SK-N-SH (cell line): ENCODE results near the gene CAPN9. TPM values are rescaled to one million over a fixed set of nuclear protein-coding genes. Genes with fewer than 3 reads are reported as not detected.

Source experiments
- CTCF ChIA-PET: fragments of 300-600, 350-600 bp; formaldehyde crosslinking; extraction: SDS; loops from one replicate; lab custom pipeline; 2021; lab: Yijun Ruan, JAX
- POLR2A ChIA-PET: fragments of 350-600 bp; sonication (Branson Sonifier 250); formaldehyde crosslinking; extraction: SDS; loops from one replicate; lab custom pipeline; 2020; ENCODE audit warnings: antibody characterized with exemption, inconsistent platforms; lab: Yijun Ruan, JAX
- DNase-seq: peaks from one replicate; pipeline ENCODE4 v3.0.0; 2012
- H2AFZ ChIP-seq: fragments of 200-600 bp; sonication (generic); 2 replicates; pipeline ENCODE4 v1.8.1; 2016; ENCODE audit warnings: antibody characterized with exemption, mild to moderate bottlenecking, low read depth
- H3F3A ChIP-seq: fragments of 200-600 bp; sonication (generic); replicated peaks from 2 replicates; pipeline ENCODE3; 2016; ENCODE audit warnings: antibody characterized with exemption, mild to moderate bottlenecking; ENCODE audit not compliant: insufficient read depth
- H3K27ac ChIP-seq, 2 experiments: fragments of 200-500 bp in 1 of 2; fragments of 200-600 bp in 1 of 2; sonication (Bioruptor generic) in 1 of 2; sonication (generic), shearing (Covaris generic) in 1 of 2; 2 replicates each; pipeline versions ENCODE4 v1.5.1 to v1.6.1; 2014 to 2016; ENCODE audit warnings: low read depth in 2 of 2, inconsistent platforms in 1 of 2, low read length in 1 of 2, mild to moderate bottlenecking in 1 of 2, mixed read lengths in 1 of 2
- H3K27me3 ChIP-seq: fragments of 200-600 bp; sonication (generic), shearing (Covaris generic); 2 replicates; pipeline ENCODE4 v1.6.1; 2016; ENCODE audit warnings: mixed run types; ENCODE audit not compliant: insufficient read depth
- H3K36me3 ChIP-seq, 2 experiments: fragments of 200-500 bp in 1 of 2; fragments of 200-600 bp in 1 of 2; sonication (Bioruptor generic) in 1 of 2; sonication (generic) in 1 of 2; replicated peaks in 1 of 2; 2 replicates each; pipeline versions ENCODE3 to v1.5.1; 2014 to 2016; ENCODE audit warnings: low read length in 1 of 2, mild to moderate bottlenecking in 1 of 2; ENCODE audit not compliant: insufficient read depth in 2 of 2, control insufficient read depth in 1 of 2
- H3K4me1 ChIP-seq, 2 experiments: fragments of 200-500 bp in 1 of 2; fragments of 200-600 bp in 1 of 2; sonication (Bioruptor generic) in 1 of 2; sonication (generic), shearing (Covaris generic) in 1 of 2; 2 replicates each; pipeline versions ENCODE4 v1.5.1 to v1.6.1; 2014 to 2016; ENCODE audit warnings: low read depth in 1 of 2, low read length in 1 of 2, mixed run types in 1 of 2; ENCODE audit not compliant: insufficient read depth in 2 of 2, control insufficient read depth in 1 of 2
- H3K4me2 ChIP-seq: fragments of 200-600 bp; sonication (generic), shearing (Covaris generic); 2 replicates; pipeline ENCODE4 v1.6.1; 2017; ENCODE audit warnings: mixed run types
- H3K4me3 ChIP-seq, 2 experiments: fragments of 200-500 bp in 1 of 2; fragments of 200-600 bp in 1 of 2; sonication (Bioruptor generic) in 1 of 2; sonication (generic), shearing (Covaris generic) in 1 of 2; 2 replicates each; pipeline versions ENCODE4 v1.5.1 to v1.8.1; 2014 to 2016; ENCODE audit warnings: low read depth in 2 of 2, inconsistent platforms in 1 of 2, low read length in 1 of 2, mild to moderate bottlenecking in 1 of 2, mixed read lengths in 1 of 2, moderate library complexity in 1 of 2
- H3K79me2 ChIP-seq: fragments of 200-600 bp; sonication (generic); 2 replicates; pipeline ENCODE4 v1.8.1; 2017; ENCODE audit warnings: mild to moderate bottlenecking; ENCODE audit not compliant: insufficient read depth
- H3K9ac ChIP-seq: fragments of 200-600 bp; sonication (generic); 2 replicates; pipeline ENCODE4 v1.6.1; 2017; ENCODE audit warnings: mixed run types
- H3K9me2 ChIP-seq: fragments of 200-600 bp; sonication (generic); 2 replicates; pipeline ENCODE4 v1.6.1; 2017; ENCODE audit warnings: mixed run types
- H3K9me3 ChIP-seq: fragments of 200-600 bp; sonication (generic); 2 replicates; pipeline ENCODE4 v1.6.1; 2017; ENCODE audit warnings: mixed run types, mild to moderate bottlenecking, moderate library complexity
- H4K20me1 ChIP-seq: fragments of 200-600 bp; sonication (generic); 2 replicates; pipeline ENCODE4 v1.6.1; 2017; ENCODE audit warnings: mild to moderate bottlenecking, mixed run types; ENCODE audit not compliant: insufficient read depth
- CHD2 ChIP-seq: fragments of 150-350 bp; IDR thresholded peaks from 2 replicates; pipeline ENCODE4 v1.6.1; 2018; ENCODE audit warnings: low read length; ENCODE audit not compliant: partially characterized antibody
- CTCF ChIP-seq: fragments of 200-600 bp; sonication (generic); IDR thresholded peaks from 2 replicates; pipeline ENCODE4 v1.6.1; 2017; ENCODE audit warnings: antibody characterized with exemption, mild to moderate bottlenecking, moderate library complexity
- FOSL2 ChIP-seq: IDR thresholded peaks from 2 replicates; pipeline ENCODE4 v1.4.0; 2012; ENCODE audit warnings: low read depth, mild to moderate bottlenecking, moderate library complexity, borderline replicate concordance
- FOXJ3 ChIP-seq: sonication (generic); formaldehyde crosslinking; IDR thresholded peaks from 2 replicates; pipeline ENCODE4 v1.5.1; 2020; ENCODE audit warnings: mild to moderate bottlenecking, missing genetic modification reagents
- GATA2 ChIP-seq: sonication (generic); formaldehyde crosslinking; IDR thresholded peaks from 2 replicates; pipeline ENCODE4 v1.5.0; 2020; ENCODE audit warnings: mild to moderate bottlenecking, missing genetic modification reagents
- MAX ChIP-seq: IDR thresholded peaks from 2 replicates; pipeline ENCODE4 v1.4.0; 2012; ENCODE audit warnings: low read depth
- MEF2A ChIP-seq: IDR thresholded peaks from 2 replicates; pipeline ENCODE4 v1.4.0; 2012; ENCODE audit warnings: low read depth, borderline replicate concordance
- MXI1 ChIP-seq: IDR thresholded peaks from 2 replicates; pipeline ENCODE4 v1.6.1; 2012; ENCODE audit warnings: mild to moderate bottlenecking, low read depth, low read length, improper control_type of control experiment
- NRF1 ChIP-seq: IDR thresholded peaks from 2 replicates; pipeline ENCODE4 v1.6.1; 2012; ENCODE audit warnings: low read depth, mild to moderate bottlenecking, low read length
- PBX3 ChIP-seq: IDR thresholded peaks from 2 replicates; pipeline ENCODE4; 2012
- POLR2AphosphoS5 ChIP-seq: IDR thresholded peaks from 2 replicates; pipeline ENCODE4 v1.6.1; 2012; ENCODE audit warnings: low read depth, low read length
- RAD21 ChIP-seq: IDR thresholded peaks from 2 replicates; pipeline ENCODE4 v1.6.1; 2012; ENCODE audit warnings: mild to moderate bottlenecking, low read length
- RCOR1 ChIP-seq: fragments of 150-350 bp; IDR thresholded peaks from 2 replicates; pipeline ENCODE4 v1.6.1; 2017; ENCODE audit warnings: antibody characterized with exemption, low read length
- RFX5 ChIP-seq: IDR thresholded peaks from 2 replicates; pipeline ENCODE4 v1.6.1; 2012; ENCODE audit warnings: mild to moderate bottlenecking, improper control_type of control experiment, low read length
- RXRA ChIP-seq: IDR thresholded peaks from 2 replicates; pipeline ENCODE4 v1.4.0; 2012; ENCODE audit warnings: low read depth, mild to moderate bottlenecking, borderline replicate concordance
- SMC3 ChIP-seq: IDR thresholded peaks from 2 replicates; pipeline ENCODE4 v1.6.1; 2012; ENCODE audit warnings: low read depth, low read length, improper control_type of control experiment
- TAF1 ChIP-seq: IDR thresholded peaks from 2 replicates; pipeline ENCODE4 v1.6.1; 2012; ENCODE audit warnings: low read depth, mild to moderate bottlenecking, low read length, moderate library complexity, borderline replicate concordance
- TCF12 ChIP-seq: IDR thresholded peaks from 2 replicates; pipeline ENCODE4 v1.4.0; 2012
- YY1 ChIP-seq: IDR thresholded peaks from 2 replicates; pipeline ENCODE4 v1.4.0; 2012; ENCODE audit warnings: low read depth, mild to moderate bottlenecking
- WGBS: methylation state at CpG from one replicate; pipeline ENCODE4 v1.1.6; 2017; ENCODE audit warnings: low lambda C conversion rate; 5-methylcytosine and 5-hydroxymethylcytosine counted together
- polyA plus RNA-seq, 3 experiments: library from polyadenylated mRNA; depleted of rRNA; stranded (reverse); fragments of >200 nt; gene quantifications; 2 replicates each; pipeline ENCODE4 v1.2.3, GENCODE V29; 2012
- TF ChIP-seq, protein P1 (sequence below): fragments of 150-350 bp; IDR thresholded peaks from 2 replicates; pipeline ENCODE4 v1.6.1; 2017; ENCODE audit warnings: antibody characterized with exemption, low read length, low read depth, borderline replicate concordance
- TF ChIP-seq, protein P2 (sequence below): IDR thresholded peaks from 2 replicates; pipeline ENCODE4 v1.6.1; 2012; ENCODE audit warnings: mild to moderate bottlenecking, low read depth, low read length, moderate library complexity

The CAPN9 gene
- polyA plus RNA-seq, 1 of the 3 experiments (the other 2 are of a cell fraction): not detected

DNA sequence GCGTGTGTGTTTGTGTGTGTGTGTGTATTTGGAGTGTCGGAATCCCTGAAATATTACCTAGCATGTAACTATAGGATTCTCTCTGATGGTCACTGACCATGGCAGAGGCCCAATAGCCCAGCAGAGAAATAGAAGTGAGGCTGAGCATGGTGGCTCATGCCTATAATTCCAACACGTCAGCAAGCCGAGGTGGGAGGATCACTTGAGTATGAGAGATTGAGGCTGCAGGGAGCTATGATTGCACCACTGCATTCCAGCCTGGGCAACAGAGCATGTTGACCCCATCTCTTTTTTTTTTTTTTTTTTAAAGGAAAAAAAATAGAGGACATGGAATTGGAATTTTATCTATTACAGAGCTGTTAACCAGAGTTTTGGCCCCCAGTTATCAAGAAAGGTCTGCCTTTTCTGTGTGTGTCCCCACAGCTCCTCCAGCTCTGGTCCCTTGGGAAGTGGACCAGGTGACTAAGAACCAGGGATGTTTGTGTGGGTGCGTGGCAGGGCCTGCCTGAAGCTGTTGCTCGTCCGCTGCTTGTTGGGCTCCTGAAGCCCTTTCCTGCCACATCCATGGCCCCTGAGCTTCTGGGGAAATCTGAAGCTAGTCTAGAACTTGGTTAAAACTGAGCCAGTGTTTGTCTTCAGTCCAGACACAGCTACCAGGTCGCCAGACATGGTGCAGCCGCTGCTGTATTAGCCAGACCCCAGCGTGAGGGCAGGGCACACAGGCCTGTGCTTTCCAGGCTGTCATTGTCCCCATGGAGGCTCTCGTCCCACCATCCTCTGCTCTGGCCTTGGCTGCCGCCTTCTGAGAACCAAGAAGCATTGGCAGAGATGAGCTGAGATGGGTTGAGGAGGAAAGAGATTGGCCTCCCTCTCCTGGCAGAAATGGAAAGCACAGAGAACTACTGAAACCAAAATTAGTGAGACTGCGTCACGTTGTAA, 25.5 kb downstream of the CAPN9 start:
- Histone ChIP-seq H3F3A (no peaks in the 10 kb centered on the region), H3K4me2 (no peak overlapping the region), H3K79me2 (no peaks in the 10 kb centered on the region), H3K9ac (no peak overlapping the region), H2AFZ (no peak overlapping the region), H3K4me3 (no peak overlapping the region; a peak in 1 of 4 replicates), H3K9me2 (no peaks in the 10 kb centered on the region), H3K4me1 (peaks cover 0 to 5% of the 10 kb centered on the region in 2 experiments; a peak in 1 of 4 replicates), H4K20me1 (no peaks in the 10 kb centered on the region), H3K27me3 (no peaks in the 10 kb centered on the region), H3K36me3 (no peaks in the 10 kb centered on the region), H3K27ac (no peak overlapping the region), H3K9me3 (no peaks in the 10 kb centered on the region)
- TF ChIP-seq NRF1: no peak
- no peak for TF ChIP-seq RCOR1
- TF ChIP-seq, protein P1, sequence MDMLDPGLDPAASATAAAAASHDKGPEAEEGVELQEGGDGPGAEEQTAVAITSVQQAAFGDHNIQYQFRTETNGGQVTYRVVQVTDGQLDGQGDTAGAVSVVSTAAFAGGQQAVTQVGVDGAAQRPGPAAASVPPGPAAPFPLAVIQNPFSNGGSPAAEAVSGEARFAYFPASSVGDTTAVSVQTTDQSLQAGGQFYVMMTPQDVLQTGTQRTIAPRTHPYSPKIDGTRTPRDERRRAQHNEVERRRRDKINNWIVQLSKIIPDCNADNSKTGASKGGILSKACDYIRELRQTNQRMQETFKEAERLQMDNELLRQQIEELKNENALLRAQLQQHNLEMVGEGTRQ: no peak
- no peak for TF ChIP-seq MEF2A
- TF ChIP-seq, protein P2, sequence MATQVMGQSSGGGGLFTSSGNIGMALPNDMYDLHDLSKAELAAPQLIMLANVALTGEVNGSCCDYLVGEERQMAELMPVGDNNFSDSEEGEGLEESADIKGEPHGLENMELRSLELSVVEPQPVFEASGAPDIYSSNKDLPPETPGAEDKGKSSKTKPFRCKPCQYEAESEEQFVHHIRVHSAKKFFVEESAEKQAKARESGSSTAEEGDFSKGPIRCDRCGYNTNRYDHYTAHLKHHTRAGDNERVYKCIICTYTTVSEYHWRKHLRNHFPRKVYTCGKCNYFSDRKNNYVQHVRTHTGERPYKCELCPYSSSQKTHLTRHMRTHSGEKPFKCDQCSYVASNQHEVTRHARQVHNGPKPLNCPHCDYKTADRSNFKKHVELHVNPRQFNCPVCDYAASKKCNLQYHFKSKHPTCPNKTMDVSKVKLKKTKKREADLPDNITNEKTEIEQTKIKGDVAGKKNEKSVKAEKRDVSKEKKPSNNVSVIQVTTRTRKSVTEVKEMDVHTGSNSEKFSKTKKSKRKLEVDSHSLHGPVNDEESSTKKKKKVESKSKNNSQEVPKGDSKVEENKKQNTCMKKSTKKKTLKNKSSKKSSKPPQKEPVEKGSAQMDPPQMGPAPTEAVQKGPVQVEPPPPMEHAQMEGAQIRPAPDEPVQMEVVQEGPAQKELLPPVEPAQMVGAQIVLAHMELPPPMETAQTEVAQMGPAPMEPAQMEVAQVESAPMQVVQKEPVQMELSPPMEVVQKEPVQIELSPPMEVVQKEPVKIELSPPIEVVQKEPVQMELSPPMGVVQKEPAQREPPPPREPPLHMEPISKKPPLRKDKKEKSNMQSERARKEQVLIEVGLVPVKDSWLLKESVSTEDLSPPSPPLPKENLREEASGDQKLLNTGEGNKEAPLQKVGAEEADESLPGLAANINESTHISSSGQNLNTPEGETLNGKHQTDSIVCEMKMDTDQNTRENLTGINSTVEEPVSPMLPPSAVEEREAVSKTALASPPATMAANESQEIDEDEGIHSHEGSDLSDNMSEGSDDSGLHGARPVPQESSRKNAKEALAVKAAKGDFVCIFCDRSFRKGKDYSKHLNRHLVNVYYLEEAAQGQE: no peak
- TF ChIP-seq SMC3: peak; percentile 47
- no peak for TF ChIP-seq YY1
- TF ChIP-seq POLR2AphosphoS5: no peak
- TF ChIP-seq MAX: no peak
- no peak for TF ChIP-seq FOXJ3 (CRISPR knock-in tag)
- TF ChIP-seq PBX3: no peak
- TF ChIP-seq RXRA: no peak
- TF ChIP-seq FOSL2: no peak
- TF ChIP-seq CHD2: no peak
- peak; percentile 74 for TF ChIP-seq RAD21
- TF ChIP-seq MXI1: no peak
- TF ChIP-seq TAF1: no peak
- no peak for TF ChIP-seq RFX5
- TF ChIP-seq GATA2 (CRISPR knock-in tag): no peak
- TF ChIP-seq TCF12: no peak
- TF ChIP-seq CTCF: peak; percentile 28
- ChIA-PET CTCF (interaction anchor here (0.6 to 2.8 kb wide), 12 partner anchors 8 to 943 kb away, joined by 3 to 9 read pairs (median 3); partner anchors contain the start of gene COG2), POLR2A (interaction anchor here (1.4 kb wide), 1 partner anchor 130 kb away, joined by 5 read pairs; no protein-coding TSS in a partner anchor)
- 60% methylated on average over 12 of the region's 14 CpGs for WGBS
- peak; percentile 48 for DNase-seq
